Fibroblast of skin of scalp (primary cell): ENCODE measurements around the gene WIPF2.
A peak's percentile ranks its signal among the peaks of the same experiment; 100 is the strongest.
"Not testable (repeated sequence)": the region's sequence is repeated elsewhere in the genome, so short reads cannot be mapped to it uniquely, and the experiment has no call there.

Source experiments
- DNase-seq: peaks from one replicate; pipeline ENCODE4 v3.0.0-alpha.2; 2013

The WIPF2 gene

GRCh38 chr17:40191237-40192208 is 27.6 kb upstream of the WIPF2 start:
- peak; percentile 74 for DNase-seq

- DNase-seq: no peak
These were observed 26.1 kb upstream of the WIPF2 start for GRCh38 chr17:40192961-40193360.

- DNase-seq: no peak
These were observed 24.3 kb upstream of the WIPF2 start for GRCh38 chr17:40194821-40195220.

GRCh38 chr17:40197550-40197949 is 21.6 kb upstream of the WIPF2 start:
- DNase-seq: no peak

- not testable (repeated sequence) for DNase-seq
These were observed 21.1 kb upstream of the WIPF2 start for GRCh38 chr17:40197965-40198456.

- no peak for DNase-seq
These were observed 20.5 kb upstream of the WIPF2 start for GRCh38 chr17:40198576-40198975.

- no peak for DNase-seq
These were observed 16.0 kb upstream of the WIPF2 start for GRCh38 chr17:40203131-40203530.

GRCh38 chr17:40206193-40206592 is 12.9 kb upstream of the WIPF2 start:
- not testable (repeated sequence) for DNase-seq

GRCh38 chr17:40209404-40210093 is 9.6 kb upstream of the WIPF2 start:
- peak; percentile 85 for DNase-seq

- not testable (repeated sequence) for DNase-seq
These were observed 5.2 kb upstream of the WIPF2 start for GRCh38 chr17:40213914-40214313.

- DNase-seq: no peak
These were observed 931 bp upstream of the WIPF2 start for GRCh38 chr17:40218006-40218739.

- peak; percentile 57 for DNase-seq
These were observed 662 bp downstream of the WIPF2 start for GRCh38 chr17:40219594-40220338.

GRCh38 chr17:40224718-40225550 is 5.8 kb downstream of the WIPF2 start:
- peak; percentile 40 for DNase-seq

- DNase-seq: not testable (repeated sequence)
These were observed 10.0 kb downstream of the WIPF2 start for GRCh38 chr17:40229146-40229545.

- DNase-seq: no peak
These were observed 11.6 kb downstream of the WIPF2 start for GRCh38 chr17:40230670-40231069.

- not testable (repeated sequence) for DNase-seq
These were observed 12.8 kb downstream of the WIPF2 start for GRCh38 chr17:40231928-40232327.

- DNase-seq: no peak
These were observed 22.2 kb downstream of the WIPF2 start for GRCh38 chr17:40241252-40241834.

GRCh38 chr17:40242774-40243173 is 23.7 kb downstream of the WIPF2 start:
- peak; percentile 62 for DNase-seq

- DNase-seq: peak; percentile 66
These were observed 24.7 kb downstream of the WIPF2 start for GRCh38 chr17:40243761-40244160.

GRCh38 chr17:40244255-40244654 is 25.2 kb downstream of the WIPF2 start:
- DNase-seq: no peak
